GM18858 (cell line): ENCODE results near the gene AIMP2.
"Not testable (repeated sequence)": the region's sequence is repeated elsewhere in the genome, so short reads cannot be mapped to it uniquely, and the experiment has no call there.

Experiments
- ATAC-seq: cut with Tn5 transposase; IDR thresholded peaks from one replicate; pipeline ENCODE4 v1.9.1; 2021; ENCODE audit not compliant: unreplicated experiment

Gene AIMP2

DNA sequence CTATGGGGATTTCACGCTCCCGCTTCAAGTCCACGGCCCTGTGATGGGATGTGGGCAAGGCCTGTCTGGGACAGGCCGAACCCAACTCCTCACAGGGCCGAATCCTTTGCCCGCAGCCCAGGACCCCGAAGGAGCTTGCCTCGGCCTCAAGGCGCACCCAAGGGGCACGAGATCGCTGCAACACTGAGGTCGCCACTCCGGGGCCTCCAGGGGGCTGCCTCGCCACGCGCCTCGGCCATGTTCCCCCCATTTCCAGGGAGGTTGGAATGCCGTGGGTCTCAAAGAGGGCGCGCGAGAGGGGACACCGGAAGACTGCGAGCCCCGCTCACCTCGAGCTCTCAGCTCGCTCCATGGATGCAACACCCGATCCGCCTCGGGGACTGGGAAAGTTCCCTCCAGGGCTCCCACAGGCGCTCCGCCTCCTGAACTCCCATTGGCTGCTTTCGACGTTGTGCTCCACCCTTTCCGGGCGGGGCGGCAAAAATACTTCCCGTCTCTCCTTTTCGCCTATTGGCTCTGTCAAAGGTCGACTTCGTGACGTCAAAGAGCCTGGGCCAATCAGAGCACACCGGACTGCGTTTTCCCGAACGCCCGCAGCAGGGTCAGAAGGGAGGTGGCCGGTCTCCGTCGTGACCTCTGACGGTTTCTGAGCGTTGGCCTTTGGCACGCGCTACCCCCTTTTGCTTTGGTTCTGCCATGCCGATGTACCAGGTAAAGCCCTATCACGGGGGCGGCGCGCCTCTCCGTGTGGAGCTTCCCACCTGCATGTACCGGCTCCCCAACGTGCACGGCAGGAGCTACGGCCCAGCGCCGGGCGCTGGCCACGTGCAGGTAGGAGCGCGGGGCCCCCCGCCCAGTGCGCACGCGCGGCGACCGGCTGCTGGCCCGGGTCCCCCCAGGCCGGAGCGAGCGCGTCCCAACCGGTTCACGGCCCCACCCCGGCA is at the start of gene AIMP2, which contains the start of gene PMS2:
Gene AIMP2, plus strand, starts transcription at position 605 of the 944 bp plus-strand sequence. Its CDS starts 92 bp downstream, at position 697.
Gene PMS2, minus strand, starts transcription at position 382 of the 944 bp plus-strand sequence. Its CDS starts 30 bp downstream, at position 352.
- peak; percentile 81 for ATAC-seq

DNA sequence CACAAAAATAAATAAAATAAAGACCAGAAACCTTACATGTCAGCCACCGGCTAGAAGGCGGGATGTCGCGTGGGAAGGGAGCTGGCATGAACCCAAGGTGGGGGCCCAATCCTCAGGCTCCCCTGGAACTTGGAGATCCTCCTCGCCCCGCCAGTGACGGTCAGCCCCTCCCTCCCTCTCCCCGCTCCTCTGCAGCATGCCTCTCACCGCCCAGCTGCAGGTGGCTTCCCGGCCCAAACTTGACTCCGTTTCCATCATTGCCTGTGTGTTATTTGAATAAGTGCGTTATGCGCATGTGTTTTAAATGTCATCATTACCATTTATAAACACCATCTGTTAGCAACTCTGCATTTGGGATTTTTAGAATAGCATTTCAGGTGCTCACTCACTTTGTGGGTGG is 45.9 kb upstream of the AIMP2 start:
- ATAC-seq, result not testable (repeated sequence)

DNA sequence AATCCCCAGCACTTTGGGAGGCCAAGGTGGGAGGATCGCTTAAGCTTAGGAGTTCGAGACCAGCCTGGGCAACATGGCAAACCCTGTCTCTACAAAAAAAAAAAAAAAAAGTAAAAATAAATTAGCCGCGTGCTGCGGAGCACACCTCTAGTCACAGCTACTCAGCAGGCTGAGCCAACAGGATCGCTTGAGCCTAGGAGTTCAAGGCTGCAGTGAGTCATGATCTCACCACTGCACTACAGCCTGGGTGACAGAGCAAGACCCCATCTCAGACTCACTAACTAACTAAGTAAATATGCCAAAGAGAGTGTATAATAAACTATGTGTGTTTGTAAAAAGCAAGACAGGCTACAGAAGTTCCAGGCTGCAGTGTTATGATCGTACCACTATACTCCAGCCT is 45.3 kb upstream of the AIMP2 start:
- ATAC-seq, result not testable (repeated sequence)

DNA sequence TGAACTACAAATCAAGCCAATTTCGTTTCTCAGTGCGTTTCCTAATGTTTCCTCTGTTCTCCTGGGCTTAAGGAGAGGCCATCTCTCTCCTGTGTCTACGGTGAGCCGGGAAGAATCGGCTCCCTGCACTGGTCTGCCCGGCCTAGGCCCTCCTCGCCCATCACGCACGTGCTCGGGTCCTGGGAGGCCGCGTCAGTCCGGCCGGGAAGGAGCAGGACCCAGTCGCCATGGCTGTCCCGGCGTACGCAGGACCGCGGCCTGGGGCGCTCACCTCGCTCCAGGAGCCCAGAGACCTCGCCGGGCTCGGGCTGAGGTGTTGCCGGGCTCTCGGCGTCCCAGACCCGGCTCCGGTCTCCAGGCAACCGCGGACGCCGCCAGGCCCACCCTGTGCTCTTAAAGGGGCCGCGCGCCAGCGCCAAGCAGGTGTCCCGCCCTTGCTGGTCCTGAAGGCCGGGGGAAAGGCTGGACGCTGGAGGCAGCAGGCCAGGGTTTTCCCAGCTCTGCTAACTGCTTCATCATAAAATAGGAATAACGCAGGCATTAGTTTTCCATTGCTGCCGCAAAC is 38.6 kb upstream of the AIMP2 start, which contains the start of gene RSPH10B:
Gene RSPH10B, minus strand, starts transcription at position 343 of the 565 bp plus-strand sequence. CDS start 3,573 bp downstream, outside the sequence.
- not testable (repeated sequence) for ATAC-seq

DNA sequence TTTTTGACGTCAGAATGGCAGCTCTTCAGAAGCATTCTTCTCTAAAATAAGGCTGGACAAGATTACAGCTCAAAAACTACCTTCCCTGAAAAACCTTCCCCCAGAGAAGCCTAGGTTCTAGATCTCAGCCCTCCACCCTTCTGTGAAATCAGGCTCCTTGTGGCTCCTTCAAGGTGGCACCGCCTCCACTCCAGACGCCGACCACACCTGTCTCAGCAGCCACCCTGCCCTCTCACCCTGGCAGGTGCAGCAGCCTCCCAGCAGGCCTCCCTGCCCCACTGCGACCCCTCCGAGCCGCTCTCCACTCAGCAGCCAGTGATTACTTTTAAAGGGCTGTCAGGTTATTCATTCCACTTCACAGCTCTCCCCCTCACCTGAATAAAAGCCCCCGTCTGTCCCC is 35.5 kb upstream of the AIMP2 start:
- not testable (repeated sequence) for ATAC-seq

DNA sequence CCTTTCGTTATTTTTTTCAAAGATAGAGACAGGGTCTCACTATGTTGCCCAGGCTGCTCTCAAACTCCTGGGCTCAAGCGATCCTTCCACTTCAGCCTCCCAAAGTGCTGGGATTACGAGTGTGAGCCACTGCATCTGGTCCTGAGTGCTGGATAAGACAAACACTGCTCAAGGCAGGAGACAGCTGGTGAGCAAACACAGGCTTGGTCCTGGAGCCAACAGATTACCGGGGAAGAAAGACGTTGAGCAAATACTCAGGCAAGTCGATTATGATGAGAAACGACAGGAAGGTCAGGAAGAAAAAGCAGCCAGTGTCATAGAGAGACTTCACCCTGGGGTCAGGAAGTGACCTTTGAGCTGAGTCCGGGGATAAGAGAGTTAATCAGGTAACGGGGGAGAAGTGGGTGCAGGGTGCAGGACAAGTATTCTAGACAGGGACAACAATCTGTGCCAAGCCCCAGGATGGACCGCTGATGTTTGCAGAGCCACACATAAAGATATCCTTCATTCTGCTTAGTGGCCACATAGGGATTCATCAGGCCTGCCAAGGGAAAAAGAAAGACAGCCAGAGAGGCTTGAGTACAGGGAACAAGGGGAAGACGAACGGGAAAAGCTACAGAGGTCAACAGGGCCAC is 29.3 kb upstream of the AIMP2 start:
- ATAC-seq, result not testable (repeated sequence)

DNA sequence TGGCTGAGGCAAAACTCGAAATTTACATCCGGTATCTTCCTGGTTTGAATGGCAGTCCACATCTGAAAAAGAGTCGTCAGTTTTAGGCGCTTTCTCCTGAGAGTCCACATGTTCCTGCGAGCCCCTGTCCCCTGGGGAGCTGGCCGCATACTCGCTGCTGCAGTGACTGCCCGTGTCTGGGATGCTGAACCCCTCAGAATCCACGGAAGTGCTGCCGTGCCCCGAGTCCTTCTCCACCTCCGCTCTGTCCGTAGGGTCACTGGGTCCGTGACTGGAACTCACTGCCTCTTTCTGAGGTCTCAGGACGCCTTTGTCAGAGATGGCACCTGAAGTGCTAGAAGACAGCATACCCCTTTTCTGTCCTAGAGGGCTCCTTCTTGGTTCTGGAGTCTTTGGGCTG is 22.0 kb upstream of the AIMP2 start:
- not testable (repeated sequence) for ATAC-seq

DNA sequence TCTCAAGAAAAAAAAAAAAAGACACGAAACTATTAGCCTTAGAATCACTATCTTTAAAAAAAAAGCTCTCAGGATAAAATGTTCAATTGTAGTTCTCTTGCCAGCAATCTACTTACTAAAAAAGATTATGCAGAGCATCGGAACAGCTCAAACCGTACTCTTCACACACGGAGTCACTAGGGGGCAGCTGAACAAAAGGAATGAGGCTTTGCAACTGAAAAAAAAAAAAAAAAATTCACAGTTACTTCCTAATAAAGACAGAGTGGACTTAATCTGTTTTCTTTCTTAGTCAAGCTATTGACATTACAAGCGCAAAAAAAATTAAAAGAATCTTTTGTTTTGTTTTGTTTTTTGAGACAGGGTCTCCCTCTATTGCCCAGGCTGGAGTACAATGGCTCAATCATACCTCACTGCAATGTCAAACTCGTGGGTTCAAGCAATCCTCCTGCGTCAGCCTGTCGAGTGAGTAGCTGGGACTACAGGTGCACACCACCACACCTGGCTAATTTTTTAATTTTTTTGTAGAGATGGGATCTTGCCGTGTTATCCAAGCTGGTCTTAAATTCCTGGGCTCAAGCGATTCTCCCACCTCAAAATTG is 11.8 kb upstream of the AIMP2 start:
- no peak for ATAC-seq

DNA sequence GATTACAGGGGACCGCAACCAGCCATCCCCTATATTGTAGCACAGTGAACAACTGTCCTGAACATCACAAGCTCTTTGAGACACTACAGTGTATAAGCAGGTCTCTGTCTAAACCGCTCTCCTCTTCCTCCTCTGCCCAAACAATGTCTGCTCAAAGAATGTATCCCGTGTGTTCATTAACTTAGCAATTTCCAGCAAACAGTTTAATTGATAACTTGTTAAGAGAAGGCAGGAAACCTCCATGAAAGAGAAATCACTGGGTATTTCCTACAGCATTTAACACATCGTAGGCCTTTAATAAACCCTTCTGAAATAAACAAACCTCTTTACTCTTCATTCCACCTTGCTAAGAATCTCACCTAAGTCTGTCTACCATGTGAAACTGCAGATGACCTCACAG is 1.7 kb upstream of the AIMP2 start:
- ATAC-seq, result no peak

DNA sequence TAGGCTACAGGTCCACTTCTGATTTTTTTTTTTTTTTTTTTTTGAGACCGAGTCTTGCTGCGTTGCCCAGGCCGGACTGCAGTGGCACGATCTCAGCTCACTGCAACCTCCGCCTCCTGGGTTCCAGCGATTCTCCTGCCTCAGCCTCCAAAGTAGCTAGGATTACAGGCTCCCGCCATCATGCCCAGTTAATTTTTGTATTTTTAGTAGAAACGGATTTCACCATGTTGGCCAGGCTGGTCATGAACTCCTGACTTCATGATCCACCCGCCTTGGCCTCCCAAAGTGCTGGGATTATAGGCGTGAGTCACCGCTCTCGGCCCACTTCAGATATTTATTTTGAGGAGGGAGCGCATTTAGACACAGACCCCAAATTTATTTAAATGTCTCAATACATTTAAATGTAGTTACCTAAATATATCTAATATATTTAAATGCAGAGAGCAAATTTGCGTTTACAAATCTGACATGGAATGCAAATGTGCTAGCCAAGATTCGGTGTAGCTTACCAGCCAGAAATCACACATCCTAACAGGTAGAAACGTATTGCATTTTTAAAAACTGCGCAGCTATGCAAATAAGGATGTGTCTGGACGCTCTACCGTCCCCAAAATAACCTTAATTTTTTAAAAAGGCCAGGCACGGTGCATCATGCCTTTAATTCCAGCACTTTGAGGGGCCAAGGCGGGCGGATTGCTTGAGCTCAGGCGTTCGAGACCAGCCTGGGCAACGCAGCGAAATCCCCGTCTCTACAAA is 1.1 kb upstream of the AIMP2 start:
- ATAC-seq, result not testable (repeated sequence)

DNA sequence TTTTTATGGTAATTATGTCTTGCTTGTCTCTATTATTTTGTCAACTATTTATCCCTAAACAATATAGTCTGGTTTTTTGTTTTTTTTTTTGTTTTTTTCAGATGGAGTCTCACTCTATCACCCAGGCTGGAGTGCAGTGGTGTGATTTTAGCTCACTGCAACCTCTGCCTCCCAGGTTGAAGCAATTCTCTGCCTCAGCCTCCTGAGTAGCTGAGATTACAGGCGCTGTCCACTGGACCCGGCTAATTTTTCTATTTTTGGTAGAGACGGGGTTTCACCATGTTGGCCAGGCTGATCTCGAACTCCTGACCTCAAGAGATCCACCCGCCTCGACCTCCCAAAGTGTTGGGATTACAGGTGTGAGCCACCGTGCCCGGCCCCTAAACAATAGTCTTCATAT is 1.3 kb downstream of the AIMP2 start:
- ATAC-seq, result not testable (repeated sequence)

DNA sequence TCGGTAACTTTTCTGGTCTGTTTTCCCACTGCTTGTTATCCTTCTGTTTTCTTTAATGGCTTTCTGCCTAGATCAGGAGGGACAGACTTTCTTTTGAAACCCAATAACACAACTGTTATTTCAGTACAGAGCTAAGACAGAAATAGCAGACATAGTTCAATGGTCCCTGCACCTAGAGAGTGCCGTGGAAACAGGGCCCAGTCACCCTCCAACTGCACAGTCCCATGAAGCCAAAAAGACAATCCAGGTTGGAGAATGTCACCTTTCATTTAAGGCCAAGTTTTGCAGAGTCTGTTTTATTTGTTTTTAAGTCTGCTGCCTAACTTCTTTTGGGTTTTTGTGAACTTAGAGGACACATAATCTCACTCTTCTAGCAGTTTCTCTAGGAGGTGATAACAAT is 2.5 kb downstream of the AIMP2 start:
- no peak for ATAC-seq

DNA sequence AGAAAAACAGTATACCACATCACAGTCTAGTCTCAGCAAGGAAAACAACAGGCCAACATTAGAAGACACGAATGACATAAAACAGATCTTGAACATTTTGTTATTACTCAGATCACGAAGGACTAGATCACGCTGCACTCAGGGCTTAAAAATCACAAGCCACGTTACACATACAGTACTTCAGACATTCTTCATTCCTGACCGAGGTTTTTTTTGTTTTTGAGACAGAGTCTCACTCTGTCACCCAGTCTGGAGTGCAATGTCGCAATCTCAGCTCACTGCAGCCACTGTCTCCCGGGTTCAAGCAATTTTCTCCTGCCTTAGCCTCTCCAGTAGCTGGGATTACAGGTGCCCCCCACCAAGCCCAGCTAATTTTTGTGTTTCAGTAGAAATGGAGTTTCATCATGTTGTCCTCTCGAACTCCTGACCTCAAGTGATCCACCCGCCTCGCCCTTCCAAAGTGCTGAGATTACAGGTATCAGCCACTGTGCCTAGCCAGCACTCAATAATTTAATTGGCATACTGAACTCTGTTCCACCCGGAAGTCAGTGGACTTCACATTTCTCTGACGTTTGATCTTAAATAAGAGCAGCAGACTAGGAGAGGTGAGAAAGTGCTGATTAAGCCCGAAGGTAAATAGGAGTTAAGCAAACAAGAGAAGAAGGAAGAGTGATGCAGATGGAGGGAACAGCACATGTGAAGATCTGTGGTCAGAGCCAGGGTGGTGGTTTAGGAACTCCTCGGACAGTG is 3.5 kb downstream of the AIMP2 start:
- ATAC-seq, result no peak

DNA sequence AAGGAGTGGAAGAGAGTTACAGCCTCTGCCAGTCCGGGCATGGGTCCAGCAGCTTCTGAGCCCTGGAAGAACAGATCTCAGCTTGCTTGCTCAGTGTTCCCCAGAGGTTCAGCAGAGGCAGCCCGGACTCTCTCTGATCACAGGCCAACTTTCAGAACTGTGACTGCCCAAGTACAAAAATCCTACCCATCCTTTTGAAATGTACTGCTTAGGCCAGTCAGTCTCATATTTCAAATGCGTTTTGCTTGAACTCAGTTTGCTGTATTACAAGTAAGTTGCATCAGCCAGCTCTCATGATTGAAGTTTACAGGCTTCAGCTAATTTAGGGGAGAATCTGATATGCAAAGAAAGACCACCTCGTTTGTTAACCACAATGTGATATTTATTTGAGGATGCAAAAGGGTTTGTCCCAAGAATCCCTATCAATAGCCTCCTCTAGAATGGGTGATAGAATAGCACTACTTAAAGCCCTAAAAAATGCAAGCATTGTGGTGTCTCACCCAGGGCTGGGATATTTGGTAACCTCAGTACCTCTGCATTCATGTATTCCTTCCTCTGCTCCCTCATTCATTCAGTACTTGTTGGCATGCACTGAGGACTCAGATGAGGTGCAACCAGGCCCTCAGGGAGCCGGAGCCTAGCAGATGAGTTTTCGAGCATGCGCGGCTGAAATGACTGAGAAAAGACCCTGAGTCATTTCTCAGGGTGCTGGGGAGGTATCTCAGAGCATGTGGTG is 7.0 kb downstream of the AIMP2 start:
- no peak for ATAC-seq

DNA sequence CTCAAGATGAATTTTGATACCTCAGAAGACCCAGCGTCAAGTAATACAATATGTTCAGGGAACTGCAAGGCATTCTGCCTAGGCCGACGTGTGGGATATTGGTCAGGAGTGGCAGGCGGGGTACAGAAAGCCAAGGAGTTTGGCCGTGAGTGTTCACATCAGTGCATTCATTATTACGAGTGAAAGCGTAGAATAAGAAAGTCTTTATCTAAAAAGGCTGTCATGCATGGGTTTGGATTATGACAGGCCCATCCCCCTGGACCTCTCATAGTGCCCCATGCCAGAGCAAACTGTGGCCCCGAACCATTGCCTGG is 7.5 kb downstream of the AIMP2 start:
- ATAC-seq, result no peak

DNA sequence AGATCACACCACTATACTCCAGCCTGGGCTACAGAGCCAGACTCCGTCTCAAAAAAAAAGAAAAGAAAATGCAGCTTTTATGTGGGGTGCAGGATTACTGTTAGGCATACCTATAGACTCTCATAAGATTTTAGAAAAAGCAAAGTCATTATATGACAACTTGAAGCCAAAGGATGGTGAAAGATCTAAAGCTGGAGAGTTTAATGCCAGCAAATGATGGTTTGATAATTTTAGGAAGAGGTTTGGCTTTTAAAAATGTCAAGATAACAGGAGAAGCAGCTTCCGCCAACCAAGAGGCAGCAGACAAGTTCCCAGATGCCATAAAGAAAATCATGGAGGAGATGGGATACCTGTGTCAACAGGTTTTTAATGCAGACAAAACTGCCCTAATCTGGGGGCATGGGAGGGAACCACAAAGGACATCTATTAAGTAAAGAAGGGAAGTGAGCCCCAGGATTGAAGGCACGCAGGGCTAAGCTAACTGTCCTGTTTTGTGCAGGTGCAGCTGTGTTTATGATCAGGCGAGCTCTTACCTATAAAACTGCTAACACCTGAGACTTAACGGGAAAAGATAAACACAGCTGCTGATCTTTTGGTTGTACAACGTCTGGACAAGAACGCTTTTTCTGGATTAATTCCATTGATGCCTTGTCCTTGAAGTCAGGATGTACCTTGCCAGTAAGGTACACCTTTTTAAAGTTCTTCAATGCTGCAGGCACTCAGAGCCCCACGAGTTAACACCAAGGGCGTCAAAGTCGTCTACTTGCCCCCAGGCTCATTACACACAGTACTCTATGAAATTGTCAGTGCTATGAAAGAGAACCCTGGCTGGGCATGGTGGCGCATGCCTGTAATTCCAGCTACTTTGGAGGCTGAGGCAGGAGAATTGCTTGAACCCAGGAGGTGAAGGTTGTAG is 11.6 kb downstream of the AIMP2 start:
- ATAC-seq, result no peak

DNA sequence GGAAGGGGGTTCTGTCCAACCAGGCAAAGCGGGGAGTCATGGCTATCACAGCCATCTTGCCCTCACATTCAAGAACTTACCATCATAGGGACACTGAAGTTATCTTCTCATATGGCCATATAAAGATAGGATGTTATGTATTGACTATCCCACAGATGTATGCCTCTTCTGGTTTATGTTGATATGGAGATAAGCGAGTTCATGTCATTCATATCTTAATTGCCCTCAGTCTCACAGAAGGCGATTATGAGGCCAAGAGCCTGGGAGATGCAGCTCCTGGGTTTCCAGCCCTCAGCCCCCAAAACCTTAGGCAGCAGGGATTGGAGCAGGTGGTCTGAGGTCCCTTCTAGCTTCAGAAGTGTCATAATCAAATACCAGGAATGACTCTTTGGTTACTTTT is 13.6 kb downstream of the AIMP2 start:
- ATAC-seq, result no peak

DNA sequence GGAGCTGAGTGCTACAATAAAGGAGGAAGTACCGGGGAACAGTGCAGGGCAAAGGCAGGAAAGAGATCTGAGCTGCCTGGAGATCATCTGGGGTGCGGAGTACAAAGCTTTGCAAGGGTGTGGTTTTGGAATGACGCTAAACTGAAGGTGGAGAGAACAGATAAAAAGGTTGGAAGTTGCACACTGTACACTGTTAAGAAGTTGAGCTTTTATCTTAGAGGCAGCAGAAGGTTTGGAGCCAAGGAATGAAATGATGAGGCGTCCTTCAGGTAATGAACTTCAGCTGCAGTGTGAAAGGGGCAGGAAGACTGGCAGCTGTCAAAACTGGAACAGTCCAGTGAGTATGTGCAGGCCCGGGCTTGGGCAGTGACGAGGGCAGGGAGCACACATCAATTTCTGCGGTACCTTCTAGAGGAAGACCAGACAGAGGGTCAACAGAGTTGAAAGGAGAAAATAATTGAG is 14.9 kb downstream of the AIMP2 start:
- no peak for ATAC-seq
